Neural progenitor cell (in vitro differentiated cells): ENCODE measurements around the gene RAB11FIP5. TPM values are rescaled to one million over a fixed set of nuclear protein-coding genes. Genes with fewer than 3 reads are reported as not detected.

Experiments
- DNase-seq: peaks from one replicate; pipeline ENCODE4 v3.0.0-alpha.2; 2016; ENCODE audit warnings: low spot score
- H2AFZ ChIP-seq: fragments of 200-600 bp; sonication (generic); replicated peaks from 2 replicates; pipeline ENCODE4 v1.6.1; 2016; ENCODE audit warnings: antibody characterized with exemption
- H3F3A ChIP-seq: fragments of 200-600 bp; sonication (generic); 2 replicates; pipeline ENCODE4 v1.6.1; 2016; ENCODE audit warnings: antibody characterized with exemption, low read depth
- H3K27ac ChIP-seq: fragments of 200-600 bp; sonication (generic); 2 replicates; pipeline ENCODE4 v1.5.1; 2016; ENCODE audit warnings: mild to moderate bottlenecking
- H3K27me3 ChIP-seq: fragments of 200-600 bp; sonication (generic); 2 replicates; pipeline ENCODE4 v1.6.1; 2016; ENCODE audit warnings: mild to moderate bottlenecking, moderate library complexity
- H3K36me3 ChIP-seq: fragments of 200-600 bp; sonication (generic); 2 replicates; pipeline ENCODE4 v1.5.1; 2016
- H3K4me1 ChIP-seq: fragments of 200-600 bp; sonication (generic); 2 replicates; pipeline ENCODE4 v1.6.1; 2016; ENCODE audit warnings: mixed run types
- H3K4me2 ChIP-seq: fragments of 200-600 bp; sonication (generic); 2 replicates; pipeline ENCODE4 v1.6.1; 2016
- H3K4me3 ChIP-seq: fragments of 200-600 bp; sonication (generic); 2 replicates; pipeline ENCODE4 v1.5.1; 2016
- H3K79me2 ChIP-seq: fragments of 200-600 bp; sonication (generic); 2 replicates; pipeline ENCODE4 v1.6.1; 2016; ENCODE audit warnings: low read depth
- H3K9ac ChIP-seq: fragments of 200-600 bp; sonication (generic); 2 replicates; pipeline ENCODE4 v1.6.1; 2016
- H3K9me3 ChIP-seq: fragments of 200-600 bp; sonication (generic); 2 replicates; pipeline ENCODE4 v1.5.1; 2016; ENCODE audit warnings: low read depth
- H4K20me1 ChIP-seq: fragments of 200-600 bp; sonication (generic); 2 replicates; pipeline ENCODE4 v1.6.1; 2016; ENCODE audit warnings: low read depth
- H3K27ac Mint-ChIP-seq: 3 replicates; pipeline ENCODE4 v1.8.0; 2021; ENCODE audit warnings: mixed read lengths
- H3K27me3 Mint-ChIP-seq: 2 replicates; pipeline ENCODE4 v1.8.0; 2022; ENCODE audit warnings: low read depth, mild to moderate bottlenecking, inconsistent platforms, moderate library complexity, mixed read lengths; ENCODE audit not compliant: insufficient read depth
- H3K36me3 Mint-ChIP-seq: 3 replicates; pipeline ENCODE4 v1.8.0; 2021; ENCODE audit warnings: mixed read lengths
- H3K4me1 Mint-ChIP-seq: 3 replicates; pipeline ENCODE4 v1.8.0; 2021; ENCODE audit warnings: mixed read lengths
- H3K4me3 Mint-ChIP-seq: 3 replicates; pipeline ENCODE4 v1.8.0; 2021; ENCODE audit warnings: mild to moderate bottlenecking, moderate library complexity, mixed read lengths
- H3K9me3 Mint-ChIP-seq: 3 replicates; pipeline ENCODE4 v1.8.0; 2020; ENCODE audit warnings: mixed read lengths
- CTCF ChIP-seq: fragments of 200-600 bp; sonication (generic); IDR thresholded peaks from 2 replicates; pipeline ENCODE4 v1.5.1; 2017; ENCODE audit warnings: antibody characterized with exemption, mild to moderate bottlenecking
- EZH2 ChIP-seq: fragments of 200-600 bp; sonication (generic); IDR thresholded peaks from 2 replicates; pipeline ENCODE4 v1.6.1; 2017; ENCODE audit warnings: antibody characterized with exemption, mild to moderate bottlenecking, moderate library complexity
- EZH2phosphoT487 ChIP-seq: fragments of 200-600 bp; sonication (generic); IDR thresholded peaks from 2 replicates; pipeline ENCODE4 v1.6.1; 2017; ENCODE audit warnings: antibody characterized with exemption
- total RNA-seq: library from RNA; depleted of rRNA; stranded (reverse); fragments of >200 nt; gene quantifications from 2 replicates; pipeline ENCODE4 v1.2.3, GENCODE V29; 2015; ENCODE audit warnings: low replicate concordance

The RAB11FIP5 gene
- total RNA-seq, result 4.2 and 6.8 TPM in 2 replicates

GRCh38 chr2:73112913-73113854 is at the start of gene RAB11FIP5:
Gene RAB11FIP5, minus strand, starts transcription at chr2:73112948. Its CDS starts 171 bp downstream, at chr2:73112777.
- Mint-ChIP-seq H3K4me3 (peak within 1 kb of the TSS; percentile 93), H3K27me3 (peaks cover 10% of the 10 kb centered on the region), H3K36me3 (peaks cover 2% of the 10 kb centered on the region), H3K9me3 (no peaks in the 10 kb centered on the region), H3K4me1 (peaks cover 16% of the 10 kb centered on the region), H3K27ac (peak within 1 kb of the TSS; percentile 69)
- H3K9ac ChIP-seq, result no peak within 1 kb of the TSS
- H3K36me3 ChIP-seq, result no peaks in the 10 kb centered on the region
- peaks cover 20% of the 10 kb centered on the region for H3K4me1 ChIP-seq
- peaks cover 29% of the 10 kb centered on the region for H4K20me1 ChIP-seq
- TF ChIP-seq CTCF (peak; percentile 9), EZH2 (peak; percentile 51), EZH2phosphoT487 (no peak)
- H3K9me3 ChIP-seq, result no peaks in the 10 kb centered on the region
- no peak within 1 kb of the TSS for H3K27ac ChIP-seq
- H3K4me3 ChIP-seq, result peak within 1 kb of the TSS; percentile 85
- DNase-seq, result peak; percentile 92
- peak within 1 kb of the TSS; percentile 88 for H3K4me2 ChIP-seq
- H3K27me3 ChIP-seq, result peaks cover 40% of the 10 kb centered on the region
- peak within 1 kb of the TSS; percentile 99 for H2AFZ ChIP-seq
- H3K79me2 ChIP-seq, result no peaks in the 10 kb centered on the region
- peaks cover 37% of the 10 kb centered on the region for H3F3A ChIP-seq

- DNase-seq, result peak; percentile 87
- peak overlapping the region; percentile 22 for H3K4me3 ChIP-seq
- peaks cover 8% of the 10 kb centered on the region for H3K27me3 Mint-ChIP-seq
Observed at GRCh38 chr2:73156539-73157124, 43.9 kb upstream of the RAB11FIP5 start.

GRCh38 chr2:73142937-73143336 is 30.2 kb upstream of the RAB11FIP5 start:
- Histone ChIP-seq H3K27ac (no peak overlapping the region), H3K4me1 (no peaks in the 10 kb centered on the region), H2AFZ (no peak overlapping the region), H3K9me3 (no peaks in the 10 kb centered on the region), H3K27me3 (no peaks in the 10 kb centered on the region), H3K4me2 (no peak overlapping the region), H3K36me3 (no peaks in the 10 kb centered on the region), H4K20me1 (no peaks in the 10 kb centered on the region), H3K4me3 (no peak overlapping the region), H3F3A (no peaks in the 10 kb centered on the region), H3K9ac (no peak overlapping the region), H3K79me2 (no peaks in the 10 kb centered on the region)
- H3K27ac Mint-ChIP-seq, result no peak overlapping the region
- peaks cover 2% of the 10 kb centered on the region for H3K9me3 Mint-ChIP-seq
- no peak for TF ChIP-seq EZH2phosphoT487
- no peak for TF ChIP-seq CTCF
- no peak for TF ChIP-seq EZH2
- H3K4me3 Mint-ChIP-seq, result no peak overlapping the region
- H3K36me3 Mint-ChIP-seq, result no peaks in the 10 kb centered on the region
- H3K27me3 Mint-ChIP-seq, result peaks cover 19% of the 10 kb centered on the region
- no peak for DNase-seq
- no peaks in the 10 kb centered on the region for H3K4me1 Mint-ChIP-seq

More at GRCh38 chr2:73156539-73157124, 43.9 kb upstream of the RAB11FIP5 start:
- Histone ChIP-seq H3K27me3 (peaks cover 23% of the 10 kb centered on the region), H3K4me1 (no peaks in the 10 kb centered on the region), H3F3A (no peaks in the 10 kb centered on the region), H3K9ac (no peak overlapping the region), H4K20me1 (no peaks in the 10 kb centered on the region), H3K79me2 (no peaks in the 10 kb centered on the region), H3K9me3 (no peaks in the 10 kb centered on the region), H3K36me3 (no peaks in the 10 kb centered on the region), H2AFZ (peak overlapping the region; percentile 64), H3K4me2 (peak overlapping the region; percentile 69), H3K27ac (no peak overlapping the region)
- no peaks in the 10 kb centered on the region for H3K36me3 Mint-ChIP-seq
- H3K4me3 Mint-ChIP-seq, result peak overlapping the region; percentile 37
- no peak overlapping the region for H3K27ac Mint-ChIP-seq
- no peaks in the 10 kb centered on the region for H3K4me1 Mint-ChIP-seq
- TF ChIP-seq EZH2phosphoT487, result no peak
- no peak for TF ChIP-seq EZH2
- TF ChIP-seq CTCF, result peak; percentile 89
- peaks cover 5% of the 10 kb centered on the region for H3K9me3 Mint-ChIP-seq
